GM21381 (cell line): ENCODE data around the gene MYO1D.
"Not testable (repeated sequence)": the region's sequence is repeated elsewhere in the genome, so short reads cannot be mapped to it uniquely, and the experiment has no call there.

ENCODE experiments used
- ATAC-seq: cut with Tn5 transposase; IDR thresholded peaks from one replicate; pipeline ENCODE4 v1.9.1; 2021; ENCODE audit warnings: mild to moderate bottlenecking, moderate library complexity; ENCODE audit not compliant: unreplicated experiment

Gene MYO1D

GRCh38 chr17:32482568-32483320 is 394.2 kb downstream of the MYO1D start:
- no peak for ATAC-seq

DNA sequence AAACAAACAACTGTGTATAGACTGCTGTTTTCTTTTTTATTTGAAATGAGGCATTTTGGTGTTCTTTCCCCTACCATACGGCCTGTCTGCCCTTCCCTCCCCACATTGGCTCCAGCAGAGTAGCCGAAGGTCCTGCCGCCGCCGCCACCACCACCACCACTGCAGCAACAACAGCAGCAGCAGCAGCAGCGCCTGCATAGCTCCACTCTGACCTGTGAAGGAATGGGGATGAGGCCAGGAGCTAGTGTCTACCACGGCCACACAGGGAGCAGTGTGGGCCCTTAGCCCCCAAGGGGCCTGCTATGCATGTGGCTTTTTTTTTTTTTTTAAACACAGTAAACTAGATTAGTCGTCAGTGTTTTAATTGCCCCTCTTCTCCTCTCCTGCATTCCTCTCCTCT is 395.7 kb downstream of the MYO1D start:
- ATAC-seq, result no peak

DNA sequence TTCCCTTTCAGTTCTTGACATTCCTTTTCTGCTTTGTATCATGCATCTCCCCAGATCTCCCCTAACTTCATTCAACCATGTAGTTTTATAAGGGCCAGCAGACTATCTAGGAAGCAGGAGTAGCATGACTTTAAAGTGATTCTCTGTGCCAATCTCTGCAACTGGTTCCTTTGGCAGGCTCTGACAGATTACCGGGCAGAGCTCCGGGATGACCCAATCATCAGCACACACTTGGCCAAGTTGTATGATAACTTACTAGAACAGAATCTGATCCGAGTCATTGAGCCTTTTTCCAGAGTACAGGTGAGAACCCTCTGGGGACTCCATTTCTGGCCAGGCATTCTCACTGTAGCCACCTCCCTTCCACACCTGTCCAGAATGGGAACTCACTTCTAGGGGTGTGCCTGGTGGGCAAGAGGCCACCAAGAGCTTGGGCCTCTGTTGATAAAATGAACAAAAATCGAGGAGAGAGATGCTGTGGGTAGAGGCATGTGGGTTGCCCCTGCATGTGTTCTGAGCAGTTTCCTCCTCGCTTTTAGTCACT is 397.8 kb downstream of the MYO1D start:
- ATAC-seq, result no peak

DNA sequence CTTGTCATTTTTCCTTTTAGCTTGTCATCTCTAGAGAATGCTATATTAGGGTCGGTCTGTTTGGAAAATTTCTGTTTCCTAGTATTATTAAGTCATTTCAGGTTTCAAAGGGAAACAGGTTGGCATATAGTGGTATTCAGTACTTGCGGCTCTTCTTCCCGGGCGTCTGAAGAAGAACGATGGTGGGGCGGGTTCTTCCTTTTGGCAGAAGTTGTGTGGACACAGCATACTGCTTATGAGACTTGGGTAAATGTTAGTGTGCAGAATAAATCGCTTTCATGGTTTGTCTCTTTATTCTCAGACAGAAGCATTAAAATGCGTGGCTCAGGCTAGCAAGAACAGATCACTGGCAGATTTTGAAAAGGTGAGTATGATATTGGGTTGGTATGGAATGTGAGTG is 399.7 kb downstream of the MYO1D start:
- no peak for ATAC-seq

GRCh38 chr17:32475258-32475657 is 401.7 kb downstream of the MYO1D start:
- ATAC-seq, result no peak

DNA sequence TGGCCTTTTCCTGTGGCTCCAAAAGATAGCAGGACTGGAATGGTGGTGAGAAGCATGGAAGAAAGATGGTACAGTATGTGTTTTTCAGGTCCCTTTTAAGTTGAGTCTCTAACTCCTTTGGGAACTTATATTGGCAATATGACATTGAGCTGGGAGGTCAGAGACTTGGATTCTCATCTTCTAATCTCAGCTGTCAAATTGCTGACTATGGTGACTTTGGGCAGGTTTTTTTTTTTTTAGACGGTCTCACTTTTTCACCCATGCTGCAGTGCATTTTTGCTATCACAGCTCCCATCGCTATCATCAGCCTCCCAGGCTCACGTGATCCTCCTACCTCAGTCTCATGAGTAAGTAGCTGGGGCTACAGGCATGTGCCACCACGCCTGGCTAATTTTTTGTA is 405.3 kb downstream of the MYO1D start:
- no peak for ATAC-seq

DNA sequence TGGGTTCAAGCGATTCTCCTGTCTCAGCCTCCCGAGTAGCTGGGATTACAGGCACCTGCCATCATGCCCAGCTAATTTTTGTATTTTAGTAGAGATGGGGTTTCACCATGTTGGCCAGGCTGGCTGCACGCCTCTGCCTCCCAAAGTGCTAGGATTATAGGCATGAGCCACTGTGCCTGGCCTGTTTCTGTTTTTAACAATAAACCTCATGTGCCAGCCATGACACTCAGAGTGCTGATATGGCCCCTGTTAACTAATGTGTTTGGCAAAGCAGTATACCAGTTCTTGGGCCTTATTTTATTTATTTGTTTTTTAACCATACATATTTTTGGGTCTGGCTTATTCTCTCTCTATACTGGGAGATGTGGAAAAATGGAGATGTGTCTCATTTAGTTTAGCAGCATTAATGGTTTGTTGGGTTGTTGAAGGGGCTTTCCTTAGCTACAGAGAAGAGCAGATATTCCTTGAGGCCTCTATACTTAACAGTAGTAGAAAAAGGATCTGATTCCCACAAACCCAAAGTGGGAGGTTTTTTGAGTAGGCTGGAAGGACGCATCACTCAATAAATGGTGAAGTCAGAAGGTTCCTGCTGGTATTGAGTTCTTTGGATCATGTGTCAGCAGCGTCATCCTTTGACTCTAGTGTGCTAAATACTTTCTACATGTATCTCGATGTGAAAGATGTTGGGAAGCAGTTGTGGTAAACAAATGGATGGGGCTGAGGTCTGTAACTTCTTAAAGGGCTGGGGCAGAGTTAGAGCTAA is 406.3 kb downstream of the MYO1D start:
- ATAC-seq, result no peak

- ATAC-seq, result no peak
Measured at GRCh38 chr17:32467949-32468348, 409.0 kb downstream of the MYO1D start.

- no peak for ATAC-seq
Measured at GRCh38 chr17:32464374-32464773, 412.6 kb downstream of the MYO1D start.

- ATAC-seq, result no peak
Measured at GRCh38 chr17:32463304-32463703, 413.6 kb downstream of the MYO1D start.

DNA sequence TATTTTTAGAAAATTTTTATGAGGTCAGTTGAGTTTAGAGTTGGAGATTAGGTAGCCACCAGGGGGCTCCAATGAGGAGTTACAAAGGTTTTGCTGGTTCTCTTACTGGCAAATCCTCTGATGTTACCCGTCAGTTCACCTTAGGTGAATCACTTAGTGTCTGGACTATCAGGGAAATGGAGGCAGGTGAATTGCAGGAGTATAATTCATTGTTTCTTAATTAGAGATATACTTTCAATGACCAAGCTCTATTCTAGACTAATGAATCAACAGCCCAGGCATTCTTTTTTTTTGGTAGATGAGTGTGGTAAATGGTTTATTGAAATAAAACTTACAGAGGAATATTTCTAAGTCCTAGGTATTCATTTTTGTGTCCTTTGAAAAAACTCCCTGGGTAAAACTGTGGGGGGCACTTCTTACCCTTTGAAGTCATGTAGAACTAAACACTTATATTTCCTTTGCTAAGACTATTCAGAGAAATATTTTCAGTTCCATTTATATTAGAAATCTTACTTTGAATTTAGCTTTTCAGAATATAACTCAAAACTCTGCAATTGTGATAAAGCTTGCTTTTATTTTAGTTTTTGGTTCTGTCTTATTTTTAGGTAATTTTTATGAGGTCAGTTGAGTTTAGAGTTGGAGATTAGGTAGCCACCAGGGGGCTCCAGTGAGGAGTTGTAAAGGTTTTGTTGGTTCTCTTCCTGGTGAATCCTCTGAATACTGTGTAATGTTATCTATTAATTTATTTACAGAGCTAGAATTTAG is 414.9 kb downstream of the MYO1D start:
- no peak for ATAC-seq

GRCh38 chr17:32461498-32461852 is 415.4 kb downstream of the MYO1D start:
- ATAC-seq, result no peak

- no peak for ATAC-seq
Measured at GRCh38 chr17:32460054-32460453, 416.9 kb downstream of the MYO1D start.

DNA sequence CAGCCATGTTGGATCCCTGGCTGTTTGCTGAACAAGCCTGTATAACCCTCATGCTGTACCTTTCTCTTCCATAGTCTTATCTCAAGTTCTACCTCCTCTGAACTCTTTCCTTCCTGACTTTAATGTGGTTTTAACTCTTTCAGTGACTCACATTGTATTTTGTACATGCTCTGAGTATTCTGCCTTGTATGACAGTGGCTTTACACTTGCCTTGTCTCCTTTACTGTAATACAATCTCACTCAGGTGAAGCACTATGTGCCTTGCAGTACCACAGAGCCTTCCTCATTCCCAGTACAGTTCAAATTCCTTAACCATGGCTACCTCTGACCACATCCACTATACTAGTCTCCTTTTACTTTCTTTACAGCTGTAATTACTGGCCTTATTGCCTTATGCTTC is 418.6 kb downstream of the MYO1D start:
- ATAC-seq, result no peak

DNA sequence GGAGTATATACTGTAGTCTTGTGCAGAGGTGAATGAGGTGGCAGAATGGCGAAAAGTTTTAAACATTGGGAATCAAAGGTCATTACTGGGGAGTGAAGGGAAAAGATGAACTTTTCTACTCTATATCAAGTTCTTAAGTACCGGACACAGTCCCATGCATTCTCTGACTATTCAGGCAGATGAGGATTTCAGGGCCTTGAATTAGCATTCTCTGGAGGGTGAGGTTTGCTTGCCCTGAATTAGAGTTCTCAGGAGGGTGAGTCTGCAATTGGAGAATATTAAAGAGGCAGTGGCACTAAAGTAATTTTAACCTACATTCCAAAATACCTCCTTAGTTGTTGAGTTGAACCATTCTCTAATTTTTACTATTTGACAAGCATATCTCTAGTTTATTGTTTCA is 423.6 kb downstream of the MYO1D start:
- no peak for ATAC-seq

- ATAC-seq, result no peak
Measured at GRCh38 chr17:32452281-32452680, 424.6 kb downstream of the MYO1D start.

- ATAC-seq, result no peak
Measured at GRCh38 chr17:32451879-32452278, 425.0 kb downstream of the MYO1D start.

- ATAC-seq, result not testable (repeated sequence)
Measured at GRCh38 chr17:32450379-32450778, 426.5 kb downstream of the MYO1D start.

- ATAC-seq, result no peak
Measured at GRCh38 chr17:32449963-32450362, 427.0 kb downstream of the MYO1D start.

GRCh38 chr17:32446949-32447348 is 430.0 kb downstream of the MYO1D start:
- no peak for ATAC-seq

- no peak for ATAC-seq
Measured at GRCh38 chr17:32445971-32446370, 431.0 kb downstream of the MYO1D start.
